Neural cell (in vitro differentiated cells): Measurements from ENCODE around the gene LRP1. TPM values are rescaled to one million over a fixed set of nuclear protein-coding genes. Genes with fewer than 3 reads are reported as not detected.
A peak's percentile ranks its signal among the peaks of the same experiment; 100 is the strongest.

ENCODE experiments used
- H2AFZ ChIP-seq: fragments of 200-600, 300-800 bp; sonication (generic), shearing (Covaris generic); 2 replicates; pipeline ENCODE4 v1.6.0; 2014; ENCODE audit warnings: low read depth, mild to moderate bottlenecking, antibody characterized with exemption, low read length, moderate library complexity
- H3F3A ChIP-seq: fragments of 200-600 bp; shearing (Covaris generic); 2 replicates; pipeline ENCODE4 v1.6.1; 2016; ENCODE audit warnings: mild to moderate bottlenecking, moderate library complexity, mixed read lengths, antibody characterized with exemption, low read length; ENCODE audit not compliant: insufficient read depth, poor library complexity, severe bottlenecking
- H3K27ac ChIP-seq: fragments of 200-600, 300-800 bp; sonication (generic), shearing (Covaris generic); 2 replicates; pipeline ENCODE4 v1.5.1; 2014; ENCODE audit warnings: mild to moderate bottlenecking, low read length, moderate library complexity
- H3K27me3 ChIP-seq: fragments of 300-800, 200-600 bp; sonication (generic), shearing (Covaris generic); 2 replicates; pipeline ENCODE4 v1.6.0; 2014; ENCODE audit warnings: mild to moderate bottlenecking, low read depth, low read length, moderate library complexity; ENCODE audit not compliant: insufficient read depth
- H3K36me3 ChIP-seq: fragments of 300-800, 200-600 bp; sonication (generic), shearing (Covaris generic); 2 replicates; pipeline ENCODE4 v1.5.1; 2014; ENCODE audit warnings: mild to moderate bottlenecking, antibody characterized with exemption, low read length, moderate library complexity; ENCODE audit not compliant: insufficient read depth
- H3K4me2 ChIP-seq: fragments of 300-800, 200-600 bp; sonication (generic), shearing (Covaris generic); 2 replicates; pipeline ENCODE4 v1.6.0; 2014; ENCODE audit warnings: mild to moderate bottlenecking, low read length
- H3K4me3 ChIP-seq: fragments of 300-800, 200-600 bp; sonication (generic), shearing (Covaris generic); 2 replicates; pipeline ENCODE4 v1.5.1; 2014; ENCODE audit warnings: mild to moderate bottlenecking, low read length, moderate library complexity
- H3K79me2 ChIP-seq: fragments of 200-600 bp; shearing (Covaris generic); replicated peaks from 2 replicates; pipeline ENCODE4 v1.6.0; 2014; ENCODE audit warnings: mild to moderate bottlenecking, low read length, moderate library complexity; ENCODE audit not compliant: insufficient read depth
- H3K9ac ChIP-seq: fragments of 300-800, 200-600 bp; sonication (generic), shearing (Covaris generic); 2 replicates; pipeline ENCODE4 v1.6.1; 2016; ENCODE audit warnings: mild to moderate bottlenecking, low read length, mixed read lengths
- H3K9me2 ChIP-seq: fragments of 200-600 bp; shearing (Covaris generic); 2 replicates; pipeline ENCODE4 v1.6.1; 2016; ENCODE audit warnings: mild to moderate bottlenecking, low read length, mixed read lengths; ENCODE audit not compliant: insufficient read depth
- H3K9me3 ChIP-seq: fragments of 200-600, 300-800 bp; sonication (generic), shearing (Covaris generic); 2 replicates; pipeline ENCODE4 v1.6.1; 2016; ENCODE audit warnings: mild to moderate bottlenecking, mixed run types, low read length, moderate library complexity, mixed read lengths
- H4K20me1 ChIP-seq: fragments of 200-600 bp; shearing (Covaris generic); 2 replicates; pipeline ENCODE4 v1.6.1; 2016; ENCODE audit warnings: mild to moderate bottlenecking, mixed run types; ENCODE audit not compliant: insufficient read depth
- EP300 ChIP-seq: fragments of 450-650 bp; conservative IDR thresholded peaks from 2 replicates; pipeline ENCODE4 v1.6.1; 2014; ENCODE audit warnings: antibody characterized with exemption, mild to moderate bottlenecking, moderate library complexity; ENCODE audit not compliant: poor library complexity, severe bottlenecking
- EZH2 ChIP-seq: fragments of 200-600, 300-800 bp; shearing (Covaris generic), sonication (generic); IDR thresholded peaks from 2 replicates; pipeline ENCODE4 v1.6.1; 2014; ENCODE audit warnings: antibody characterized with exemption, low read length, borderline replicate concordance, mild to moderate bottlenecking; ENCODE audit not compliant: insufficient read depth, poor library complexity, severe bottlenecking
- MXI1 ChIP-seq: fragments of 450-650 bp; conservative IDR thresholded peaks from 2 replicates; pipeline ENCODE4 v1.6.1; 2014; ENCODE audit warnings: antibody characterized with exemption, mild to moderate bottlenecking; ENCODE audit not compliant: poor library complexity, severe bottlenecking
- POLR2AphosphoS5 ChIP-seq: IDR thresholded peaks from 2 replicates; pipeline ENCODE4 v1.6.1; 2012
- RAD21 ChIP-seq: fragments of 450-650 bp; conservative IDR thresholded peaks from 2 replicates; pipeline ENCODE4 v1.6.1; 2014; ENCODE audit warnings: antibody characterized with exemption, mild to moderate bottlenecking, moderate library complexity
- SMC3 ChIP-seq: fragments of 450-650 bp; conservative IDR thresholded peaks from 2 replicates; pipeline ENCODE4 v1.6.1; 2014; ENCODE audit warnings: antibody characterized with exemption, mild to moderate bottlenecking, moderate library complexity; ENCODE audit not compliant: poor library complexity
- TAF1 ChIP-seq: IDR thresholded peaks from 2 replicates; pipeline ENCODE4 v1.6.1; 2012; ENCODE audit warnings: low read depth
- polyA plus RNA-seq: library from polyadenylated mRNA; depleted of rRNA; stranded (reverse); fragments of >200 nt; gene quantifications from 2 replicates; pipeline ENCODE4 v1.2.3, GENCODE V29; 2014
- TF ChIP-seq, protein P1 (sequence below): fragments of 450-650 bp; IDR thresholded peaks from 2 replicates; pipeline ENCODE4 v1.5.1; 2014; ENCODE audit warnings: antibody characterized with exemption, mild to moderate bottlenecking, moderate library complexity; ENCODE audit not compliant: poor library complexity, severe bottlenecking
- TF ChIP-seq, protein P2 (sequence below): IDR thresholded peaks from 2 replicates; pipeline ENCODE4 v1.6.1; 2012; ENCODE audit warnings: borderline replicate concordance

Gene LRP1
- polyA plus RNA-seq, 1 donor from 2014 or later: 18.2 TPM

DNA sequence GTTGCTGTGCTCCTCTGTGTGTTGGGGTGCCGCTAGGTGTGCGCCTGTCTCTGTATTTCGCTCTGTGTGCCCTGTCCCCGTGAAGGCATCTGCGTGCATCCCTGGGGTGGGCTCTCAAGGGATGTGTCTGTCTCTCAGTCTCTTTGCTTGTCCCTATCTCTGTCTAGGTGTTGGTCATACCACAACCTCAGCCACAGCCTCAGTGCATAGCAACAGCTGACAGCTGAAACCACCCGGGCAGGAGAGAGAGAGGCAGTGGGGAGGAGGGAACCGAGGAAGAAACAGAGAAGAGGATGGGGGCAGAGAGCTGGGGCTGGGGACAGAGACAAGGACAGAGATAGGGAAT is 87.4 kb downstream of the LRP1 start:
- Histone ChIP-seq H3K9me3 (no peaks in the 10 kb centered on the region), H3K36me3 (peaks cover 6% of the 10 kb centered on the region), H3K9me2 (no peaks in the 10 kb centered on the region), H3K27ac (no peak overlapping the region), H3K9ac (peak overlapping the region; percentile 23), H3F3A (no peaks in the 10 kb centered on the region), H3K27me3 (peaks cover 65% of the 10 kb centered on the region), H4K20me1 (no peaks in the 10 kb centered on the region), H3K4me2 (no peak overlapping the region), H3K4me3 (peak overlapping the region; percentile 59), H3K79me2 (no peaks in the 10 kb centered on the region), H2AFZ (no peak overlapping the region)
- TF ChIP-seq TAF1: no peak
- TF ChIP-seq EZH2: no peak
- TF ChIP-seq SMC3: no peak

DNA sequence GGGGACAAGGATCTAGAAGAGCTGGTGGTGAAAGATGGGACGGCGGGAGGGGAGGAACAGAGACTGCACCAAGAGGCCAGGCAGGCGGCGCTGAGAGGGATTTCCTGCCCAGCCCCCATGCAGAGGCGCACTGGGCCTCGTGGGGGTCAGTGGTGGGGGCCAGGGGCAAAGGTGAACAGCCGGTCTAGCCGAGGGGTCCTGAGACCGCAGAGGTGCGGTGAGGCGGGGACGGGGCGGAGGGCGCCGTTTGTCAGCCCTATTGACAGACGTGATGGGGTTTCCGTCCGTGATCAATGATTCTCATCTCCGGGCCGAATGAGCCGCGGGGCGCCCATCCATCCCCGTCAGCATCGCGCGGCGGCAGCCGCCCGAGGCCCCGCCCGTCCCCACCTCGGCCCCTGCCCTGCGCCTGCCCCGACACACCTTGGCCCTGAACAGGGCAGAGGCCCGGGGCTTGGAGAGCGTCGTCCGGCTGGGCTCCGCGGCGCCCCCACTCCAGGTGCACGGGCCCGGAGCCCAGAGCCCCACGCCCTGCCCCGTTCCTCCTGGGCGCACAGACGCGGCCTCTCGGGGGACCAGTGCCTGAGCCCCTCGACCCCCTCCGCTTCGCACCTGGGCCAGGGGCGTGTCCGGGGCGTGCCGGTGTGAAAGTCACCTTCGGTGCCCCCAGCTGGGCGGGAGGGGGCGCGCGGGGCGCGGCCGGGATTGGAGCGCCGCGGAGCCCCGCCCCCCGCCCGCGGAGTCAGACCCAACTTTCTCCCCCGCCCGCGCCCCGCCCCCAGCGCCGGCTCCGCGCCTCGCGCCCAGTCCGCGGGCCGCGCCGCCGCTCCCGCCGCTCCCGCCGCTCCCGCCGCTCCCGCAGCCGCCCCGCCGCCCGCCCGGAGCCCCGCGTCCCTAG is 88.0 kb downstream of the LRP1 start, which contains the start of gene NXPH4:
TSS of gene NXPH4 (plus strand) at position 781 of the 898 bp plus-strand sequence. CDS start 176 bp downstream, outside the sequence.
- H3K36me3 ChIP-seq: peaks cover 6% of the 10 kb centered on the region
- H4K20me1 ChIP-seq: no peaks in the 10 kb centered on the region
- peaks cover 71% of the 10 kb centered on the region for H3K27me3 ChIP-seq
- H3K4me2 ChIP-seq: no peak within 1 kb of the TSS
- TF ChIP-seq EZH2: peak; percentile 56
- TF ChIP-seq, protein P1, sequence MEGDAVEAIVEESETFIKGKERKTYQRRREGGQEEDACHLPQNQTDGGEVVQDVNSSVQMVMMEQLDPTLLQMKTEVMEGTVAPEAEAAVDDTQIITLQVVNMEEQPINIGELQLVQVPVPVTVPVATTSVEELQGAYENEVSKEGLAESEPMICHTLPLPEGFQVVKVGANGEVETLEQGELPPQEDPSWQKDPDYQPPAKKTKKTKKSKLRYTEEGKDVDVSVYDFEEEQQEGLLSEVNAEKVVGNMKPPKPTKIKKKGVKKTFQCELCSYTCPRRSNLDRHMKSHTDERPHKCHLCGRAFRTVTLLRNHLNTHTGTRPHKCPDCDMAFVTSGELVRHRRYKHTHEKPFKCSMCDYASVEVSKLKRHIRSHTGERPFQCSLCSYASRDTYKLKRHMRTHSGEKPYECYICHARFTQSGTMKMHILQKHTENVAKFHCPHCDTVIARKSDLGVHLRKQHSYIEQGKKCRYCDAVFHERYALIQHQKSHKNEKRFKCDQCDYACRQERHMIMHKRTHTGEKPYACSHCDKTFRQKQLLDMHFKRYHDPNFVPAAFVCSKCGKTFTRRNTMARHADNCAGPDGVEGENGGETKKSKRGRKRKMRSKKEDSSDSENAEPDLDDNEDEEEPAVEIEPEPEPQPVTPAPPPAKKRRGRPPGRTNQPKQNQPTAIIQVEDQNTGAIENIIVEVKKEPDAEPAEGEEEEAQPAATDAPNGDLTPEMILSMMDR: no peak
- TF ChIP-seq TAF1: peak; percentile 17
- peak within 1 kb of the TSS; percentile 62 for H3K4me3 ChIP-seq
- no peak within 1 kb of the TSS for H3K27ac ChIP-seq
- no peaks in the 10 kb centered on the region for H3F3A ChIP-seq
- no peaks in the 10 kb centered on the region for H3K9me3 ChIP-seq
- no peaks in the 10 kb centered on the region for H3K79me2 ChIP-seq
- H3K9me2 ChIP-seq: no peaks in the 10 kb centered on the region
- no peak within 1 kb of the TSS for H2AFZ ChIP-seq
- H3K9ac ChIP-seq: peak within 1 kb of the TSS; percentile 23

DNA sequence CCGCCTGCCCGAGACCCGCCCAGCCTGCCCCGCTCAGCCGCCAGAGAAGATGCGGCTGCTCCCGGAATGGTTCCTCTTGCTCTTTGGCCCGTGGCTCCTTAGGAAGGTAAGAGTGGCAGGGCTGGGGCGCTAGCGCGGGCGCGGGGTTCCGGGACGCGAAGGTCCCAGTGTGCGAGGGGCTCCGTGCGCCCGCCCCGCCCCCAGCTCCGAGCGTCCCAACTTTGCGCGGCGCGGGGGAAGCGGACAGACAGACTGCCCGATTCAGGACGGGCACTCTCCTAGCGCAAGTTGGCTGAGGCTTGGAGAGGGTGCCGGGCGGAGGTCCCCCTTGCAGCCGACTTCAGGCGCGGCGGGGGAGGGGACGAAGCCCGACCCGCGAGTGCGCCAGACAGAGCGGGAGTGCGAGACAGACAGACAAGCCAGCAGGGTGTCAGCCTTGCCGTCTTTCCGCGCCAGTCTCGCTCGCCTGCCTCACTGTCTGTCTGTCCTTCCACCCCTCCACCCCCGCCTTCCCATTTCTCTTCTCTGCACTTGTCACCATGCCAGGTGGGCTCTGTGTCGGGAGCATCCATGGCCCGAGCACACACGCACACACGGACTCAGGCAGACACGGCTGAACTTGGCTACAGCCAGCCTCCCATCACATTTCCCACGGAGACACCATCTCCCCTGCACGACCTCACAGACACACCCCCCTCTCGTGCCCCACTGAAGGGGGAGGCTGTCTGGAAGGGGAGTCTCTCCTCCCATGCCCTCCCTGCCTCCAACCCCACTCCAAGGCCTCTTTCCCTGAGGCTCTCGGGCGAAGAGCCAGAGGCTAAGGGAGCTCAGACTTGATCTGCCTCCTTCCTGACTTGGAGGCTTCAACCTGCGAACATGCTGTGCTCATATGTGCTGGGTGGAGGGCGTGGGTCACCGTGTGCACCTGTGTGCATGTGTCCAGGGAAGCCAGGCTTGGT is 88.9 kb downstream of the LRP1 start:
- Histone ChIP-seq H3K36me3 (peaks cover 6% of the 10 kb centered on the region), H3K9me3 (no peaks in the 10 kb centered on the region), H2AFZ (no peak overlapping the region), H3K79me2 (no peaks in the 10 kb centered on the region), H3K4me2 (no peak overlapping the region), H3K4me3 (peak overlapping the region; percentile 62), H3K27ac (no peak overlapping the region), H4K20me1 (no peaks in the 10 kb centered on the region), H3K9me2 (no peaks in the 10 kb centered on the region), H3K9ac (no peak overlapping the region), H3F3A (no peaks in the 10 kb centered on the region), H3K27me3 (peaks cover 81% of the 10 kb centered on the region)
- TF ChIP-seq TAF1 (no peak), EP300 (no peak), MXI1 (no peak), SMC3 (no peak), RAD21 (no peak), POLR2AphosphoS5 (no peak), EZH2 (no peak)
- TF ChIP-seq, protein P1: no peak
- TF ChIP-seq, protein P2, sequence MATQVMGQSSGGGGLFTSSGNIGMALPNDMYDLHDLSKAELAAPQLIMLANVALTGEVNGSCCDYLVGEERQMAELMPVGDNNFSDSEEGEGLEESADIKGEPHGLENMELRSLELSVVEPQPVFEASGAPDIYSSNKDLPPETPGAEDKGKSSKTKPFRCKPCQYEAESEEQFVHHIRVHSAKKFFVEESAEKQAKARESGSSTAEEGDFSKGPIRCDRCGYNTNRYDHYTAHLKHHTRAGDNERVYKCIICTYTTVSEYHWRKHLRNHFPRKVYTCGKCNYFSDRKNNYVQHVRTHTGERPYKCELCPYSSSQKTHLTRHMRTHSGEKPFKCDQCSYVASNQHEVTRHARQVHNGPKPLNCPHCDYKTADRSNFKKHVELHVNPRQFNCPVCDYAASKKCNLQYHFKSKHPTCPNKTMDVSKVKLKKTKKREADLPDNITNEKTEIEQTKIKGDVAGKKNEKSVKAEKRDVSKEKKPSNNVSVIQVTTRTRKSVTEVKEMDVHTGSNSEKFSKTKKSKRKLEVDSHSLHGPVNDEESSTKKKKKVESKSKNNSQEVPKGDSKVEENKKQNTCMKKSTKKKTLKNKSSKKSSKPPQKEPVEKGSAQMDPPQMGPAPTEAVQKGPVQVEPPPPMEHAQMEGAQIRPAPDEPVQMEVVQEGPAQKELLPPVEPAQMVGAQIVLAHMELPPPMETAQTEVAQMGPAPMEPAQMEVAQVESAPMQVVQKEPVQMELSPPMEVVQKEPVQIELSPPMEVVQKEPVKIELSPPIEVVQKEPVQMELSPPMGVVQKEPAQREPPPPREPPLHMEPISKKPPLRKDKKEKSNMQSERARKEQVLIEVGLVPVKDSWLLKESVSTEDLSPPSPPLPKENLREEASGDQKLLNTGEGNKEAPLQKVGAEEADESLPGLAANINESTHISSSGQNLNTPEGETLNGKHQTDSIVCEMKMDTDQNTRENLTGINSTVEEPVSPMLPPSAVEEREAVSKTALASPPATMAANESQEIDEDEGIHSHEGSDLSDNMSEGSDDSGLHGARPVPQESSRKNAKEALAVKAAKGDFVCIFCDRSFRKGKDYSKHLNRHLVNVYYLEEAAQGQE: no peak
